ENCODE data around the gene SNX15. TPM values are rescaled to one million over a fixed set of nuclear protein-coding genes. Genes with fewer than 3 reads are reported as not detected.

Gene SNX15
- total RNA-seq, 1 donor from 2014 or later: 25.1 TPM

DNA sequence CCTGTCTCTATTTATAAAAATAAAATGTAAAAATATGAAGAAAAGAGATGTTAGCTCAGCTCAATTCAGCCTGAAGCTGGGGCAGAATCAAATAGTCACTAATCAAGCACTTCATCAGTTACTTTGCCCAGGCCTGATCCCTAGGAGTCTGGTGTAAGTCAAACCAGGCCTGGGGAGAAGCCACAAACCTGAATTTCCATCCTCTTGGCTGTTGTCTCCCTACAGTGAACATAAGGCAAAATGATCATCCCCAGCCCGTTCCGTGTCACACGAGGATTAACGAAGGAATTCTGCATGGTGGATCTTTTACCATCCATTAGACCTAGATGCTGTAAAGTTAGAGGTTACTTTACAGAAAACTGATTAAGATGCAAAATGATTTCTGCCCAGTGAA is 37.6 kb downstream of the SNX15 start:
- no peaks in the 10 kb centered on the region for H3K4me1 ChIP-seq
- no peak for DNase-seq (ENCODE audit: low spot score in 2 of 2)
- no peaks in the 10 kb centered on the region for H3K9me3 ChIP-seq
- no peak overlapping the region for H3K27ac ChIP-seq
- intact Hi-C loops (cut with DNase I): no loop called here
- no peaks in the 10 kb centered on the region for H3K27me3 ChIP-seq
- H3K4me3 ChIP-seq: no peak overlapping the region
- TF ChIP-seq, protein P1, sequence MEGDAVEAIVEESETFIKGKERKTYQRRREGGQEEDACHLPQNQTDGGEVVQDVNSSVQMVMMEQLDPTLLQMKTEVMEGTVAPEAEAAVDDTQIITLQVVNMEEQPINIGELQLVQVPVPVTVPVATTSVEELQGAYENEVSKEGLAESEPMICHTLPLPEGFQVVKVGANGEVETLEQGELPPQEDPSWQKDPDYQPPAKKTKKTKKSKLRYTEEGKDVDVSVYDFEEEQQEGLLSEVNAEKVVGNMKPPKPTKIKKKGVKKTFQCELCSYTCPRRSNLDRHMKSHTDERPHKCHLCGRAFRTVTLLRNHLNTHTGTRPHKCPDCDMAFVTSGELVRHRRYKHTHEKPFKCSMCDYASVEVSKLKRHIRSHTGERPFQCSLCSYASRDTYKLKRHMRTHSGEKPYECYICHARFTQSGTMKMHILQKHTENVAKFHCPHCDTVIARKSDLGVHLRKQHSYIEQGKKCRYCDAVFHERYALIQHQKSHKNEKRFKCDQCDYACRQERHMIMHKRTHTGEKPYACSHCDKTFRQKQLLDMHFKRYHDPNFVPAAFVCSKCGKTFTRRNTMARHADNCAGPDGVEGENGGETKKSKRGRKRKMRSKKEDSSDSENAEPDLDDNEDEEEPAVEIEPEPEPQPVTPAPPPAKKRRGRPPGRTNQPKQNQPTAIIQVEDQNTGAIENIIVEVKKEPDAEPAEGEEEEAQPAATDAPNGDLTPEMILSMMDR (IDR thresholded peaks at IDR 0.05): no peak
- H3K36me3 ChIP-seq: no peaks in the 10 kb centered on the region

DNA sequence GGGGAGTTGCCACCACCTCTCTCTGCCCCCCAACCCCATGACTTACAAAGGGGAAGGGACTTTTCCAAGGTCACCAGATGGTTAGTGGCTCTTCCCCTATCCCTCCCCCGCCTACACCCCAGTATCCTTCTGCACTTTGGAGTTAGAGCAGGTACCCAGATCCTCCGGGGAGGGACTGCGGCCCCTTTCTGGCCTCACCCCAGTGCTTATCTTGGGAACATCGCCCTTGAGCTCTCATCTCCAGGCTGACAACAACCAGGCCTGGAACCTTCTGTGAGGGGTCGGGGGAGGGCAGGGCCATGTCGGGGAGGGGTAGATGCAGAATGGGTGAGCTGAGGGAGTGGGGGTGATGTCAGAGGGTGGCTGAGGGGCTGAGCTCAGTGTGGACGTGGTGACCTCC is 38.6 kb downstream of the SNX15 start:
- no peak overlapping the region for H3K27ac ChIP-seq
- H3K4me3 ChIP-seq: no peak overlapping the region
- intact Hi-C loops (cut with DNase I): no loop called here
- no peaks in the 10 kb centered on the region for H3K36me3 ChIP-seq
- H3K27me3 ChIP-seq: no peaks in the 10 kb centered on the region
- H3K4me1 ChIP-seq: no peaks in the 10 kb centered on the region
- TF ChIP-seq, protein P1 (IDR thresholded peaks at IDR 0.05): no peak
- DNase-seq (ENCODE audit: low spot score in 2 of 2): no peak
- no peaks in the 10 kb centered on the region for H3K9me3 ChIP-seq

DNA sequence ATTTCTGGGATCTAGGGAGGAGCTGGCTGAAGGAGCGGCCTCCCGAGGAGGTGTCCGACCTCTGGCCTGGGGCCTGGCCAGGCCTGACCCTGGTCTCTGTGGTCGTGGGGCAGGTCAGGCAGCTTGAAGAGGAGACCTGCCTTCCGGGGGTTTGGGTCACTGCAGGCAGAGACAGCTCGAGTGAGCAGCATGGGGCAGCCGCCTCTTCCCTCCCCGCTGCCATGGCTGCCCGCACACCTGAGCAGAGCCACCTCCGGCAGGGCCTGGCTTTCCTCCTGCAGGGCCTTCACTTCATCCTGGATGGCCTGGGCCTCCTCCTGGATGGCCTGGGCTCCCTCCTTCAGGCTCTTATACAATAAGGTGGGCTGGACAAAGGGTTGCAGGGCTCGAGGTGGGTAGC is 39.1 kb downstream of the SNX15 start:
- H3K27me3 ChIP-seq: no peaks in the 10 kb centered on the region
- H3K27ac ChIP-seq: no peak overlapping the region
- no peak overlapping the region for H3K4me3 ChIP-seq
- no peak for DNase-seq (ENCODE audit: low spot score in 2 of 2)
- H3K4me1 ChIP-seq: no peaks in the 10 kb centered on the region
- intact Hi-C loops (cut with DNase I): no loop called here
- no peaks in the 10 kb centered on the region for H3K36me3 ChIP-seq
- H3K9me3 ChIP-seq: no peaks in the 10 kb centered on the region
- TF ChIP-seq, protein P1 (IDR thresholded peaks at IDR 0.05): no peak

DNA sequence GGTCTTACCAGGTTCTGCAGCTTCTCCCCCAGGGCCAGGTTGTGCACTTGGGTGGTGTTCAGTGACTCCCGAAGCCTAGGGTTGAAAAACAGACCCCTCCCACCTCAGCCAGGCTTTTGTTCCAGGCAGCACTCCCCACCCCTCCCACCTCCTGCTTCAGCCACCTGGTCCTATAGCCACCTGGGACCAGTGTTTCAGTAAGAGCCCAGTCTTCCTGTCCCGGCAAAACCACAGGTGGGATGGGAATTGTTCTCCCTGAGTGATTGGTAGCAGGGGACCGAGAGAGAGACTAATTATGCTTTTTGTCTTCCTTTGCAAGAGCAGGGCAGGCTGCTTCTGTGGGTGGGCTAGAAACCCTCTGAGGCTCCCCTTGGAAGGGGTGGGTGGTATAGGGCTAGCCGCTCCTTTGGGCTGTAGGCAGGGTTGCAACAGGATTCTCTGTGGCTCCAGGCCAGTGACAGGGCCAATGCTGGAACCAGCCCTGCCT is 39.6 kb downstream of the SNX15 start:
- Histone ChIP-seq H3K4me1 (no peaks in the 10 kb centered on the region), H3K27me3 (no peaks in the 10 kb centered on the region), H3K27ac (no peak overlapping the region), H3K9me3 (no peaks in the 10 kb centered on the region), H3K36me3 (no peaks in the 10 kb centered on the region), H3K4me3 (no peak overlapping the region)
- TF ChIP-seq, protein P1 (IDR thresholded peaks at IDR 0.05): no peak
- intact Hi-C loops (cut with DNase I): no loop called here
- DNase-seq (ENCODE audit: low spot score in 2 of 2): no peak

DNA sequence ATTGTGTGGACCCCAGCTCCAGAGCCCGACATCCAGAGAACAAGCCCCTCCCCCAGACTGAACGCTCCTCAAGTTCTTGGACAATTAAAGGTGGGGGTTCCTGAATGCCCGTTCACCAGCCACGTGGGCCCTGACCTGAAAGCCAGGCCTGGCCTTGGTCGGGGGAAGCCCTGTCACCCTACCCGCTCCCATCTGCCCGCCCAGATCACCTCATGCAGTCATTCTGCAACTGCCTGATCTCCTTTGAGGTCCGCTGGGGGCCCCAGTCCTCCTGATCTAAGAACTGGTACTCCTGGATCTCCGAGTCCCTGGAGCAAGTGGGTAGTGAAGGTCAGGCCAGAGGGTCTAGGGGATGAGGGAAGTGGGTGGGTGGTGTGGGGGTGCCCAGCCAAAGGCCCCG is 40.2 kb downstream of the SNX15 start:
- Histone ChIP-seq H3K27me3 (no peaks in the 10 kb centered on the region), H3K4me1 (no peaks in the 10 kb centered on the region), H3K36me3 (no peaks in the 10 kb centered on the region), H3K27ac (no peak overlapping the region), H3K4me3 (no peak overlapping the region), H3K9me3 (no peaks in the 10 kb centered on the region)
- intact Hi-C loops (cut with DNase I): no loop called here
- TF ChIP-seq, protein P1 (IDR thresholded peaks at IDR 0.05): no peak
- no peak for DNase-seq (ENCODE audit: low spot score in 2 of 2)

DNA sequence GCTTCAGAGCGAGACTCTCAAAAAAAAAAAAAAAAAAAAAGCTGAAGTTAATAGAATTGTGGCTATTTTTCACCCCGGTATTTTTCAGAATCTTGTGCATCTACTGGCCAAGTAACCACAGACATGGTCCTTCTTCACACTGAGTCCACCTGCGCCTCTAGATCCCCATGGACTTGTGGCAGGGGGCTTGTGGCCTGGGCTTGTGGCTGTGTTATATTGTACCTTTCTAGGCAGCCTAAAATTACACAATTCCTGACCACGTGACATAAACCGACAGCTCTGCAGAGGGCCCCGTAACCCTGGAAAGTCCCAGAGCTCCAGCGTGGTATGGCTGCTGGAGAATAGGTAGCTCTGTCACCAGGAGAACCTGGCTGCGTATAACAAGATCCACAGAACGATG is 42.0 kb downstream of the SNX15 start:
- Histone ChIP-seq H3K4me1 (no peaks in the 10 kb centered on the region), H3K4me3 (no peak overlapping the region), H3K27me3 (no peaks in the 10 kb centered on the region), H3K36me3 (no peaks in the 10 kb centered on the region), H3K9me3 (no peaks in the 10 kb centered on the region), H3K27ac (no peak overlapping the region)
- DNase-seq (ENCODE audit: low spot score in 2 of 2): no peak
- TF ChIP-seq, protein P1 (IDR thresholded peaks at IDR 0.05): no peak
- intact Hi-C loops (cut with DNase I): no loop called here

All from ascending aorta (tissue), 2 donors.